Hepatocyte (in vitro differentiated cells): ENCODE measurements around the gene HYLS1.

Experiments
- EZH2 ChIP-seq: fragments of 200-600 bp; sonication (generic); IDR thresholded peaks from 2 replicates; pipeline ENCODE4 v1.6.1; 2016; ENCODE audit warnings: antibody characterized with exemption, mild to moderate bottlenecking, borderline replicate concordance
- TF ChIP-seq, protein P1 (sequence below): fragments of 200-600 bp; sonication (generic); IDR thresholded peaks from 2 replicates; pipeline ENCODE4 v1.5.1; 2016; ENCODE audit warnings: antibody characterized with exemption, mild to moderate bottlenecking; ENCODE audit not compliant: poor library complexity

DNA sequence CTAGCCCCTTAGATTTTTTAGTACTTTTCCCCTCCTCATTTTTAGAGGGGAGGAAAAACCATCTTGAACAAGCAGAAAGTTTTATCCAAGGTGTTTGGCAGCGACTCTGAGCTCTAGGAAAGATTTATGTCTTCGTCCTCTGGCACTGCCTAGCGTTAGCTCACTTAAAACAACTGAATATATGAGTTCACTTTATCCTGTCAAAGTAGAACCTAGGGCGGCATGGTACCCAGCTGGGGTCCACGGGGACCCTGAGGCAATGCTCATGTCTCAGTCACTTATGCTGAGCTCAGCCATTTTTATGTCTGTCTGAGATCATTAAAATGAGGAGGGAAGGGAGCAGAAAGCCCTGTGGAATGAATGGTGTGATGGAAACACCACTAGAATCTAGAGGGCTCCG, 44.2 kb downstream of the HYLS1 start:
- TF ChIP-seq, protein P1, sequence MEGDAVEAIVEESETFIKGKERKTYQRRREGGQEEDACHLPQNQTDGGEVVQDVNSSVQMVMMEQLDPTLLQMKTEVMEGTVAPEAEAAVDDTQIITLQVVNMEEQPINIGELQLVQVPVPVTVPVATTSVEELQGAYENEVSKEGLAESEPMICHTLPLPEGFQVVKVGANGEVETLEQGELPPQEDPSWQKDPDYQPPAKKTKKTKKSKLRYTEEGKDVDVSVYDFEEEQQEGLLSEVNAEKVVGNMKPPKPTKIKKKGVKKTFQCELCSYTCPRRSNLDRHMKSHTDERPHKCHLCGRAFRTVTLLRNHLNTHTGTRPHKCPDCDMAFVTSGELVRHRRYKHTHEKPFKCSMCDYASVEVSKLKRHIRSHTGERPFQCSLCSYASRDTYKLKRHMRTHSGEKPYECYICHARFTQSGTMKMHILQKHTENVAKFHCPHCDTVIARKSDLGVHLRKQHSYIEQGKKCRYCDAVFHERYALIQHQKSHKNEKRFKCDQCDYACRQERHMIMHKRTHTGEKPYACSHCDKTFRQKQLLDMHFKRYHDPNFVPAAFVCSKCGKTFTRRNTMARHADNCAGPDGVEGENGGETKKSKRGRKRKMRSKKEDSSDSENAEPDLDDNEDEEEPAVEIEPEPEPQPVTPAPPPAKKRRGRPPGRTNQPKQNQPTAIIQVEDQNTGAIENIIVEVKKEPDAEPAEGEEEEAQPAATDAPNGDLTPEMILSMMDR: no peak
- TF ChIP-seq EZH2: no peak
